Activated CD8-positive, alpha-beta memory T cell treated with anti-CD3 and anti-CD28 coated beads, Interleukin-2, amount 50 U/mL, for 24 hours (primary cell): ENCODE results near the gene MRPL34.
"Not testable (repeated sequence)": the region's sequence is repeated elsewhere in the genome, so short reads cannot be mapped to it uniquely, and the experiment has no call there.

Experiments used
- DNase-seq: peaks from one replicate; pipeline ENCODE4 v3.0.0-alpha.2; 2020; ENCODE audit errors: extremely low read depth

MRPL34 gene

DNA sequence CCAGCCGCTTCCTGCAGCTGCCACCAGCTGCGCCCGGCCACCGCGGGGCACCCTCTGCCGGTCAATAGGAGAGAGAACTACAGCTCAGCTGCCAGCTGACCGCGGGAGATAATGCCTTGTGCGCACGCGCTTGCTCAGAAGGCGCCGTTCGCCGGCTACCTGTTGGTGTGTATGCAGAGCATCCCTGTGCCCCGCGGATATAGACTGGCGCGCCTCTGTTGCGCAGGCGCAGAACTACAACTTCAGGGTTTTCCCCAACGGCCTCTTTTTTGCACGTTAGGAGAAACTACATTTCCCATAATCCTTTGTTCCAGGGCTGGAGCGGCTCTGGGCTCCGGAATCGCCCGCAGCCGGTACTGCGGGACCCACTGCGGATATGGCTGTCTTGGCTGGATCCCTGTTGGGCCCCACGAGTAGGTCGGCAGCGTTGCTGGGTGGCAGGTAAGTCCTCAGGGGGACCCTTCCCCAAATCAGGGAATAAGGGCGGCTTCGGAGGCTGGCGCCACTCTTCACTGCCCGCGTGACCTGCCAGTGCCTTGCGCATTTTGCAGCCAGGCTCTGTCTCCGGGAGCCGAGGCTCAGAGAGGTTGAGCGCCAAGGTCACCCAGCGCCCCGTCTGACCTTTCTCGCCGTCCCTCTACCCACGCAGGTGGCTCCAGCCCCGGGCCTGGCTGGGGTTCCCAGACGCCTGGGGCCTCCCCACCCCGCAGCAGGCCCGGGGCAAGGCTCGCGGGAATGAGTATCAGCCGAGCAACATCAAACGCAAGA lies at the start of gene MRPL34:
MRPL34 (plus strand) TSS at position 356 of the 768 bp plus-strand sequence; CDS start at position 377, 21 bp downstream.
- peak; percentile 91 for DNase-seq

DNA sequence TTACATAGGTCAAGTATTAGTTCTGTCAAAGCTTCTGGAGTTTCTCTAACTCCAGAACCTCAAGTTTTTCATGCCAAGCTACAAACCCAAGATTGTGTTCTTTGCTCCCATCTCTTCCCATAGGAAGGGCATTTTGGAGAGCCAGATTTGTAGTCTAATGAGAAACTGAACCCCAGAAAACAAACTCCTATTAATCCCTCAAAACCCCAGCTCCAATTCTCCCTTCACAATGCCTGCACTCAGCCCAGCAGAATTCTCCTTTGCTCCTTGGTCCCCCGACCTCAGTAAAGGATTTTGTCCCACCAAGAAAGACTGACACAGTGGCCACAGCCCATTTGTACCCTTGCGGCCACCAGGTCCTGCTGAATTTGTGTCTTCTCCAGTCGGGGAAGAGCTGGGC lies 49.5 kb upstream of the MRPL34 start:
- DNase-seq = no peak

DNA sequence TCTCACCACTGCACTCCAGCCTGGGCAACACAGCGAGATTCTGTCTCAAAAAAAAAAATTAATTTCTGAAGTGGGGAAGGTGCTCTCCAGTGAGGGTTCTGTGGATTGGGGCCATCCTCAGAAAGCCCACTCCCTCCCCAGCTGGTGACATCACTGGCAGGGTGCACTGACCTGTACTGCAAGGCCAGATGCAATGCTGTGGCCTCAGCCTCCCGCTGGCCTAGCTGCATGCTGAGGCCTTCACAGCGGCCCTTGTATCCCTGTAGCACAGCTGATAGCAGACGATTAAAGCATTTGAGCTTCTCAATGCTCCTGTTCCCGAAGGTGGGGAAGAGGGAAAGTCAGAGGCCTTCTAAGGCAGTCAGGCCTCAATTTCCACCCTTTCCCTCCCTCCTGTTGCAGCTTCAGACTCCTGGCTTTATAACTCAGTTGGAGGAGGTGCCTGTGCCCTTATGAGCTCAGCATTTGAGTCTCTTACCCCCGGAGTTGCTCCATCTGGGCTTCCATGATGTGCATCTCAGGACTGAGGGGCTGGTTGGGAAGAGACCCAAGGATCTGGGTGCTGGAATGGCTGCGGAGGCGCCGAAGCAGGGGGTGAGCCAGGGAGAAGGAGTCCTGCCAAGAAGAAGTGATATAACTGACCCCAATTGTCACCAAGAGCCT lies 46.4 kb upstream of the MRPL34 start:
- DNase-seq = no peak

DNA sequence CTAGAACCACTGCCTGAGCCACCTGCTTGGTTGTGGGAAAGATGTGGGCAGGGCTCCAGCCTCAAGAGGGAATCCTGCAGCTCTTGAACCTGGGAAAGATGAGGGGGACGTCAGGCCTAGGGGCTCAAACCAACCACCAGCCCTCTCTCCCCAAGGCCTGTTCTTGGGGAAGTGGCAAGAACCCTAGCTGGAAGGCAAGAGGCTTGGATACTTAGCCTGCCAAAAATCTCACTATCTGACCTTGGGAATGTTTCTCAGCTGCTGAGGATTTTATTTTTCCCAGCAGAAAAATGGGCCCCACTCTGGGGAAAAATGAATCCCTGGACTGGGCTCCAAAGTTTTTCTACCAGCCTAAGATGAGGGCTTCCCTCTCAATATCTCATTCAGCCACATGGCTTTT lies 45.7 kb upstream of the MRPL34 start:
- DNase-seq = no peak

DNA sequence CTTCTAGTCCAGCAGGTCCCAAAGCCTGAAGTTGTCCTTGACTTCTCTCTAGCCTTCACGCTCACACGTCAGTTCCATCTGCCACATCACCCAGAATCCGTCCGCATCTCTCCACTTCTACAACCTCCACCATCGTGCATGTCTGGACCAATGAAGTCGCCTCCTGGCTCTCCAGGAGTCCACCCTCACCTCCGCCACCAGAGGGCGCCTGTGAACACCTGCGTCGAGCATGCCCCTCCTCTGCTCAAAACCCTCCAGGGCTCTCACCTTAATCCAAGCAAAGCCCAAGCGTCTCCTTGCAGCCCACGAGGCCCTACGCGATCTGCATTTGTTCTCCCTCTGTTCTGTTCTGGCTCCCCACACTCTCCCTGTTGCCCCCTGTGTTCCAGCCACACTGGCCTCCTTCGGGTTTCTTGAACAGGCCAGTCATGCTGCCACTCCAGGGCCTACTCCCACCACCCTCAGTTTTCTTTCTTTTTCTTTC lies 44.8 kb upstream of the MRPL34 start:
- peak; percentile 76 for DNase-seq

DNA sequence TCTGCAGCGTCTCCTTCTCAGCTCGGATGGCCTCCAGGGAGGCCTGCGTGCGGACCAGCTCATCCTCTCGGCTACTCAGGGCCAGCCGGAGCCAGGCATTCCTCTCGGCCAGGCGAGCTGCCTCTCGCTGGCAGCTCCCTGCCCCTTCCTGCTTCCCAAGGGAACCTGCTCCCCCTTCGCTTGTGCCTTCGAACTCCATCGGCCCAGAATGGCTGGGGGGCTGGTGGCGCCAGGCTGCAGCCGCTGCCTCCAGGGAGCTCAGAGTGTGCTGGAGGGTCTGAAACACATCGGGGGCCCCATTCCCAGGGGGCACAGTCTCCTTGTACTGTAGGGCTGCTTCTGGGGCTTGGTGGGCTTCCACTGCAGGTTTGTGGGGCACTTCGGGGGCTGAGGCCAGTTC lies 43.1 kb upstream of the MRPL34 start:
- no peak for DNase-seq

DNA sequence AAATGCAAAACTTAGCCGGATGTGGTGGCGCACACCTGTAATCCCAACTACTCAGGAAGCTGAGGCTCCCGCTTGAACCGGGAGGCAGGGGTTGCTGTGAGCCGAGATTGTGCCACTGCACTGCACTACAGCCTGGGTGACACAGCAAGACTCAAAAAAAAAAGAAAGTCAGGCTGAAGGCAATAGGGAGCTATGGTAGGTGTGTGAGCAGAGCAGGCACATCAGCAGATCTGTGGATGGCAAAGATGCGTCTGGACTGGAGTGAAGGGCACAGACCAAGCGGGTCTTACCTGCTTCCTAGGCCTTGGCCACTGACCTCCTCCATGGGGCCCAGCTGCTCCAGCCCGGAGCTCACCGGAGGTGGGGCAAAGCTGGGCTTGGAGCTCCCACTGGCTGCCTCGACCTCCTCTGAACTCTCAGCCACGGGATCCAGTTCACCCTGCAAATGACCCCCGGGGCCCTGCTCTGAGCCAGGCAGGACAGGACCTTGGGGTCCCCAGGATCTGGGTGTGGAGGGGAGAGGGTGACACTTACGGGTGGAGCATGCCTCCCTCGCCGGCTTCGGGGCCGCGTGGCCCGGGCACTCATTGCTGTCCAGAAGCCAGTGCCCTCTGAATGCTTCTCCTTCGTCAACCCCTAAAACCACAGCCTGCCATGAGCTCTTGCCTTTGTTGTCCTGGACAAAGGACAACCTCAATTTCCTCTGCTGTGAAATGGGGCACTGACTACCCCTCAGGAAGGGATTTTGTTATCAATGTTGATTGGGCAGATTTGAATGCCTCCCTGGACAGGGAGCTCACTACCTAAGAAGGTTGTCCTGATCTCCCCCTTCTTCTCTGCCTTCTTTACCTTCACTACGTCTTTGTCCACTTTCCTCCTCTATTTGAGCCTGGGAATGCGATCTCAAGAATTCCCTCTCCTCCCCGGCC lies 41.7 kb upstream of the MRPL34 start:
- no peak for DNase-seq

DNA sequence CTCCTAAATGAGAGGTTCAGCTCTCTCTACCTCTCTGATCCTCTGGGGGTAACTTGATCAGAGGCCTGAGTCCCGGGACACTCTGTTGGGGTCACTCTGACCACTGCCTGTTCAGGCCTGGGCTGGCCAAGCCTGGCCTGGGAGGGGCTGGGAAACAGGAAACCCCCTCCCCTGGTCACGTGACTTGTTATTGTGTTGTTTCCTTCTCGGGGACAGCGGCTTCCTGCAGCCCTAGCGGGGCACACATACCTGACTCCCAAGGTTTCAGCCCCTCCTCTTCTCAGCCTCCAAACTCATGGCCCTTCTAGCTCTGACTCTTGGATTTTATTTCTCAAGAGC lies 41.1 kb upstream of the MRPL34 start, which contains the start of gene USHBP1:
USHBP1 (minus strand) TSS at position 105 of the 339 bp plus-strand sequence. CDS start 446 bp downstream, outside the sequence.
- DNase-seq = no peak

DNA sequence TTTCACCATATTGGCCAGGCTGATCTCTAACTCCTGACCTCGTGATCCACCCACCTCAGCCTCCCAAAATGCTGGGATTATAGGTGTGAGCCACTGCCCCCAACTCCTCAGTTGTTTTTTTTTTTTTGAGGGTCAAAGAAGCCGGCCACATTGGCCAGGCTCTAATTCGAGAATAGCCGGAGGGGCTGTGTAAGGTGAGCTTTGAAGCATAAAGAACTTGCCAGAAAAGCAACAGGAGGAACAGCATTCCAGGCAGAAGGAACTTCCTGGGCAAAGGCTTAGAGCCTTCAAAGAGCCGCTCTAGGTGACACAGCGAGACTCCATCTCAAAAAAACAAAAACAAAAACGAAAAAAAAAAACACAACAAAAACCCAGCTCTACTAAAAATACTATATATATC lies 39.6 kb upstream of the MRPL34 start:
- DNase-seq = no peak

DNA sequence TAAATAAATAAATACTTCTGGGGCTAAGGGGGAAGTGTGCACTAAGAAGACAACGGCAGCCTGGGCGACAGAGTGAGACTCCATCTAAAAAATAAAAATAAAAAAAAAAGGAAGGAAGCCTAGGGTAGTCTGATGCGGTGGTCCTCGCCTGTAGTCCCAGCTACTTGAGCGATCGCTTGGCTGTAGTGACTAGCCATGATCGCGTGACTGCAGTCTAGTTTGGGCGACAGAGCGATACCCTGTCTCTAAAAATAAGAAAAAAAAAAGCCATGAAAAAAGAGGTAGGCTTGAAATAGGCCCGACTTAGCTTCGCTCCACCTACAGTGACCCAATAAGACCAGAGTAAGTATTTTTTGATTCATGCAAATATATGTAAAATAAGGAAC lies 39.1 kb upstream of the MRPL34 start:
- no peak for DNase-seq

DNA sequence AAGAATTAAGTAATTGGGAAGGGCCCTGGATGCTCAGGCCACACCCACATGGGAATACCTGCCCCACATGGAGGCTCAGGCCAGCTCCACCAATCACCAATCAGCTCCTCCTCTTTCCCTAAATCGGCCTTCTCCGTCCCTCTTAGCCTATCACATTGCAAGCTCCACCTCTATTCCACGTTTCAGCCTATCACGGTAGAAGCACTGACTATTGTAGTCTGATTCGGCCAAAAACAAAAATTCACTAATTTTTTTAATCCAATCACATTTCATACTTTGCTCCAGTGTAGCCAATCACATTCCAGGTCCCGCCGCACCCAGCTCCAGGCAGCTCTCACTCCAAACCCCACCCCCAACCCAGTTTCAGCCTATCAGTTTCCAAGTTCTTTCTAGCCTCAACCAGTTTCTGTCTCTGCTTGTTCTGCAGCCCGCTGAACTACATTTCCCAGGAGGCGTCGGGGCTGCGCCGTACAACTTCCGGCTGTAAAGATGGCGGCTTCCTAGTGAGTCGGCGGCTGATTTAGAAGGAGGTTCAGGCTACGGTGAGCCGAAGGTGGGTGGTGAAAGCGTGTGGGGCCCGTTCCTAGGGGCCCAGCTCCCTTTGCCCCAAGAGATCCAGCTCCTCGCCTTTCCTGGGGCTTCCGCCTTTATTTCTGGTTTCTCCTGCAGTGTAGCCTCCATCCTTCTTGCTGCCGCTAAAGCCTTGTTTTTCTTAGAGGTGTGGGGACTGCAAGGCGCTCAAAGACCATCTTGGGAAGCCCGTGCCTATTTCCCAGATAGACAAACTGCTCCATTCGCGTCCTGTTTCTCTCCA lies 38.5 kb upstream of the MRPL34 start, which contains the start of gene BABAM1:
BABAM1 (plus strand) TSS at position 469 of the 814 bp plus-strand sequence. CDS start 1,364 bp downstream, outside the sequence.
- DNase-seq = peak; percentile 93

DNA sequence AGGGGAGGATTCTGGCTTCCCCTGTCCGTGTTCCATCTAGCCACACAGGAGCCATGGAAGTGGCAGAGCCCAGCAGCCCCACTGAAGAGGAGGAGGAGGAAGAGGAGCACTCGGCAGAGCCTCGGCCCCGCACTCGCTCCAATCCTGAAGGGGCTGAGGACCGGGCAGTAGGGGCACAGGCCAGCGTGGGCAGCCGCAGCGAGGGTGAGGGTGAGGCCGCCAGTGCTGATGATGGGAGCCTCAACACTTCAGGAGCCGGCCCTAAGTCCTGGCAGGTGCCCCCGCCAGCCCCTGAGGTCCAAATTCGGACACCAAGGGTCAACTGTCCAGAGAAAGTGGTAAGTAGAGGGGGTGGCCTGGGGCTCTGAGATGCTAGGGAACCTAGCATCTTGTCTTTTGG lies 36.9 kb upstream of the MRPL34 start:
- DNase-seq = no peak

DNA sequence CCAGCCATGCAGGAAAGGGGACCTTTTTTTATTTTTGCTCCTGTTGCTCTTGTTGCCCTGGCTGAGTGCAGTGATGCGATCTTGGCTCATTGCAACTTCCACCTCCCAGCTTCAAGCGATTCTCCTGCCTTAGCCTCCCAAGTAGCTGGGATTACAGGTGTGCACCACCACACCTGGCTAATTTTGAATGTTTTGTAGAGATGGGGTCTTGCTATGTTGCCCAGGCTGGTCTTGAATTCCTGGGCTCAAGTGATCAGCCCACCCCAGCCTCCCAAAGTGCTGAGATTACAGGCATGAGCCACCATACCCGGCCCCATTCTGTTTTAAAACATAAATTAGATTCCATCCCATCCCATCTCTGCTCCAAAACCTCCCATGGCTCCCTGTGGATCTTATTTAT lies 30.8 kb upstream of the MRPL34 start:
- DNase-seq = not testable (repeated sequence)

DNA sequence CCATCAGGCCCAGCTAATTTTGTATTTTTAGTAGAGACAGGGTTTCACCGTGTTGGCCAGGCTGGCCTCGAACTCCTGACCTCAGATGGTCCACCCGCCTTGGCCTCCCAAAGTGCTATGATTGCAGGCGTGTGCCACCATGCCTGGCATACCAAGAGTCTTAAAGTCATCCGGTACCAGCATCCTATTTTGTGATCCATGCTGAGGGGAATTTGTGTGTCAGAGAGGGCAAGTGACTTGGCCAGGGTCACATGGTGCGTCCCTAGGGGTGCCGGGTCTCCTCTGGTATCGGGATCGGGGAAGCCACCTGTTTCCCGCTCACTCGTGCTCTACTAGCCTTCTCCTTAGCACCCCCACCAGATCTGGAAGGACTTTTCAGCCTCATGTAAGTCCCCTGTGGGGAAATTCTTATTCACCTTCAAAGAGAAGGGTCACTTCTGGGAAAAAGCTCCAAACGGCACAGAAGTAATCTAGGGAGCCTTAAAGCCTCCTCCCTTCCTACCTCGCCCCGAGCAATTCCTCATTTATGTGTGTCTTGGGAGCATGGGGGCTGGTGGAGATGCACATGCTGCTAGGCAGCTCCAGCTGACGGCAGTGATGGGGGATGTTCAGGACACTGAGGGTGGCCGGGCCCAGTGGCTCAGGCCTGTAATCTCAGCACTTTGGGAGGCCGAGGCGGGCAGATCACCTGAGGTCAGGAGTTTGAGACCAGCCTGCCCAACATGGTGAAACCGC lies 30.1 kb upstream of the MRPL34 start:
- DNase-seq = no peak

DNA sequence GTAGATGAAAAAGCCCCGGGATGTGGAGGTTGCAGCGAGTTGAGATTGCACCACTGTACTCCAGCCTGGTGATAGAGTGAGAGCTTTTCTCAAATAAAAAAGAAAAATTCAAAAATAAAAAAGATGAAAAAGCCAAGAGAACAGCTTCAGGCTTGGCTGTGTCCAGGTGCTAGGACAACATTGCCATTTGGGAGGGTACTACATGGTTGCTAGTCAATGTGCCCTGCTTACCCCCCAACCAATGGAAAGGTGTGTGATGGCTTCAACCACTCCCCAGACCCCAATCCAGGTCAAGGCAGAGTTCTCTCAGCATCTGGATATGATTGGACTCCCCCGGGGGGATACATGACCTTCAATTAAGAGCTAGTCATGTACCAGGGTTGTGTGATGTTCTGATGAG lies 26.2 kb upstream of the MRPL34 start:
- DNase-seq = no peak

DNA sequence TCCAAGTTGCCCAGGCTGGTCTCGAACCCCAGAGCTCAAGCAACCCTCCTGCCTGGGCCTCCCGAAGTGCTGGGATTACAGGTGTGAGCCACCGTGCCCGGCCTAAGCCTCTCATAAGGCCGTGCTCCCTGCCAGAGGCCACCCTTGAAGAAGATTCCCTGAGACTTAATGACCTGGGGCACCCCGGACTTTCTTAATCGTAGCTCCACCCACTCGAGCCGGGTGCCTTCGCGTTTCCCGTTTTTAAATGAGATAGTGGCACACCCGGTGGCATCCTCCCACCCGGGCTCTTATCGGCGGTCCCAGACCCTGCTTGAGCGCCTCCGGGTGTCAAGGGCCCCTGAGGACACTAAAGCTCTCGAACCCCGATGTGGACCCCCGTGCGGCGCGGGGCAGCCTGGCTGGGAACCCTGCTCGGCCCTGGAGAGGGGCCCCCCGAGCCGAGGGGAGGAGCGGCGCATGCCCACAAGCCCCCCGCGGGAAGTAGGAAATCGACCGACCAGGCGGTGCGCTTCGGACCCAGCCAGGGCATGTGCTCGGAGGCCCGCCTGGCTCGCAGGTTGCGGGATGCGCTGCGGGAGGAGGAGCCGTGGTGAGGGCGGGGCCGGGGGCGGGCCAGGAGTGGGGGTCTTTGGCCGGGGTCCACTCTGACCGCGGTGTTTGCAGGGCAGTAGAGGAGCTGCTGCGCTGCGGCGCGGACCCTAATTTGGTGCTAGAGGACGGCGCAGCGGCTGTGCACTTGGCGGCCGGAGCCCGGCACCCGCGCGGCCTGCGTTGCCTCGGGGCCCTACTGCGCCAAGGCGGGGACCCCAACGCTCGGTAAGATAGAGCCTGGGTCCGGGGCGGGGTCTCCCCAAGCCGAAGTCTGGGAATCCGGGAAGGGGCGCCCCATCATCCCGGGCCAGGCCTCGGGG lies 24.0 kb upstream of the MRPL34 start, which contains the start of gene ANKLE1:
ANKLE1 (plus strand) TSS at position 511 of the 914 bp plus-strand sequence; CDS start at position 531, 20 bp downstream.
- no peak for DNase-seq

DNA sequence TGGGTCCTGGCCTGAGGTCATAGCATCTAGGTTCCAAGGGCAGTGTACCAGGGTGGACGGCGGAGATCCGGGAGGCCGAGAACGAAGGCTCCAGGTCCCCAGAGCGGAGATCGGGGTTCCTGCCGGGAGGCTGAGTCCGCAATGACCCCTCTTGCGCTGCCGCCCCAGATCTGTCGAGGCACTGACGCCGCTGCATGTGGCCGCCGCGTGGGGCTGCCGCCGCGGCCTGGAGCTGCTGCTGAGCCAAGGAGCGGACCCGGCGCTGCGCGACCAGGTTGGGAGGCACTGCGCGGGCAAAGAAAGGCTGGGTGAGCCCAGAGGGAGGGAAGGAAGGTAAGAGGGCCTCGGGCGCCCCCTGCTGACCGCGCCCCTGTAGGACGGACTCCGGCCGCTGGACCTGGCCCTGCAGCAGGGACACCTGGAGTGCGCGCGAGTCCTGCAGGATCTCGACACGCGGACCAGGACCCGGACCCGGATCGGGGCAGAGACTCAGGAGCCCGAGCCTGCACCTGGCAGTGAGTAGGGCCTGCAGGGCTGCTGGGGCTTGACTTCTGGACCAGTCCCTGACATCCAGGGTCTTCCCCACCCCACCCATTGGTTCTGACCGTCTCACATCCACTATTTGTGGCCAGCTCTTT lies 23.1 kb upstream of the MRPL34 start:
- DNase-seq = peak; percentile 44

DNA sequence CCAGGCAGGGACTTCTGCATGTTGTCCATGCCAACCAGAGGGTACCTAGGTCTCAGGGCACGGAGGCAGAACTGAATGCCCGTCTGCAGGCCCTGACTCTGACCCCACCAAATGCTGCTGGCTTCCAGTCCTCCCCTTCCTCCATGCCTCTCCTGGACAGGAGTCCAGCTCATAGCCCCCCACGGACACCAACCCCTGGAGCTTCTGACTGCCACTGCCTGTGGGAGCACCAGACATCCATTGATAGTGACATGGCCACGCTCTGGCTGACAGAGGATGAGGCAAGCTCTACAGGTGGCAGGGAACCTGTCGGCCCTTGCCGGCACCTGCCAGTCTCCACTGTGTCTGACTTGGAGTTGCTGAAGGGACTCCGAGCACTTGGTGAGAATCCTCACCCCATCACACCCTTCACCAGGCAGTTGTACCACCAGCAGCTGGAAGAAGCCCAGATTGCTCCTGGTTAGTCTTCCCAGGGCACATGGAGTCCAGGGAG lies 22.1 kb upstream of the MRPL34 start:
- no peak for DNase-seq
